ENCODE measurements around the gene FAM53A.
"Not testable (repeated sequence)": the region's sequence is repeated elsewhere in the genome, so short reads cannot be mapped to it uniquely, and the experiment has no call there.

The FAM53A gene

DNA sequence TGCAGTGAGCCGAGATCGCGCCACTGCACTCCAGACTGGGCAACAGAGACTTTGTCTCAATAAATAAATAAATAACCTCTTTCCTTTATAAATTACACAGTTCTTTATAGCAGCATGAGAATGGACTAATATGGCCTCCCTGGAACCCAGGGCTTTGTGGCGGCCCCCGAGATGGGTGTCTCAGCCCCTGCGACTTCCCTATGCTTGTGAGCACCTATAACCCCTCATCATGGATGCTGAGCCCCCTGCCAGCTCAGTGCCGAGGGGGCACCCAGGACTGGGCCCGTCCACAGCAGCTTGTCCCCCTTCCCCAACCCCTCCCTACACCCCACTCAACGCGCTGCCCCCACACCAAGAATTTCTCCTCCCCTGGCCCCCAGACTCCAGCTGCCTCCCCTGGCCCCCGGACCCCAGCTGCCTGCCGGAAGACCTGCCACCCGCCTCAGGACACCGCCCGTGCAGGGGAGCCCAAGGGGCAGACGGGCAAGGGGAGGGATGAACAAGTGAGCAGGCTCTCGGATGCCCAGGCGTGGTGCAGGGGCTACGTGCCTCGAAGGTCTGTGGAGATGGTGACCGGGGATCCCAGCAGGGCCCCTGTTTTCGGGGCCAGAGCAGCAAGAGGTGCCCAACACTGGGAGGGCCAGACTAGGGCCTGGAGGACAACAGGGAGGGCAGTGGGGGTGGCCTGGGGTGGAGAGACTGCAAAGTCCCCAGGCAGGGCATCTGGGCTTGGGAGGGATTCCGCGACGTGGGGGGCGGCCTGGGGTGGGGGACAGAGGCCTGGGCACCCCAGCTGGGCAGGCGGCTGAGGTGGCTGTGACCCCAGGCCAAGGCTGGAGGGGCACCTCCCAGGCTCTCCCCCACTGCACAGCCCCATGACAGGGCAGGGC lies 74.0 kb downstream of the FAM53A start:
- H3K4me1 ChIP-seq (ENCODE audit: control insufficient read depth, low read depth, low read length) = no peaks in the 10 kb centered on the region
- no peak overlapping the region for H3K4me3 ChIP-seq (ENCODE audit: low read length)
- H3K36me3 ChIP-seq (ENCODE audit: control insufficient read depth, low read depth, low read length) = no peaks in the 10 kb centered on the region
- H3K9ac ChIP-seq (ENCODE audit: low read length) = no peak overlapping the region
- H3K9me3 ChIP-seq (ENCODE audit: control insufficient read depth, low read depth, low read length) = no peaks in the 10 kb centered on the region
- H3K27me3 ChIP-seq (ENCODE audit: control insufficient read depth, insufficient read depth, low read length) = no peaks in the 10 kb centered on the region
- no peak overlapping the region for H3K27ac ChIP-seq (ENCODE audit: low read length)

DNA sequence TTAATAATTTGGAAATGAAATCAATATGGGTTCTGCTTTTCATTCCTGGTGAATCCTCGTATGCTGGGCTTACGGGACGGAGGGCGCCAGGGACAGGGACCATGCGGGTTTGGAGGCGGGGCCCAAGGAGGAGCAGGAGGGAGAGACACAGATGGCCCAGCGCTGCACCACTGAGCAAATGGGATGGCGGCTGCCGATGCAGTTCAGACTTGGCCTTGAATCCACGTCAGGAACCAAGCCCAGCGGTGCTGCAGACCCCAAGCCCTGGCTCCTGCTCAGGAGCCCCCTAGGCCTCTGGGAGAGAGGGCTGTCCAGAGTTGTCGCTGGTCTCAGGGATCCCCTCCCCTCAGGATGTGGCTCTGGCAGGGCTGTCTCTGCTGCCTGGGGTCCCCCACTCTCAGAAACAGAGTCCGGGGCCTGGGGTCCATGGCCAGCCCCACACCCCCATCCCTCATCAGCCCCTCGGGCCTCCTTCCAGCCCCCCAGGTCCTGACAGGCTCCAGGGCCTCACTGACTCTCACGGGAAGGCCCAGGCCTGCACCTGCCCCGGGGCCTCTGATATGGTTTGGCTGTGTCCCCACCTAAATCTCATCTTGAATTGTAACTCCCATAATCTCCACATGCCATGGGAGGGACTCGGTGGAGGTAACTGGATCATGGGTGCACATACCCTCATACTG lies 75.2 kb downstream of the FAM53A start:
- Histone ChIP-seq H3K27ac (ENCODE audit: low read length) (no peak overlapping the region), H3K36me3 (ENCODE audit: control insufficient read depth, low read depth, low read length) (no peaks in the 10 kb centered on the region), H3K4me3 (ENCODE audit: low read length) (no peak overlapping the region), H3K9ac (ENCODE audit: low read length) (no peak overlapping the region), H3K27me3 (ENCODE audit: control insufficient read depth, insufficient read depth, low read length) (no peaks in the 10 kb centered on the region), H3K4me1 (ENCODE audit: control insufficient read depth, low read depth, low read length) (no peaks in the 10 kb centered on the region), H3K9me3 (ENCODE audit: control insufficient read depth, low read depth, low read length) (no peaks in the 10 kb centered on the region)

DNA sequence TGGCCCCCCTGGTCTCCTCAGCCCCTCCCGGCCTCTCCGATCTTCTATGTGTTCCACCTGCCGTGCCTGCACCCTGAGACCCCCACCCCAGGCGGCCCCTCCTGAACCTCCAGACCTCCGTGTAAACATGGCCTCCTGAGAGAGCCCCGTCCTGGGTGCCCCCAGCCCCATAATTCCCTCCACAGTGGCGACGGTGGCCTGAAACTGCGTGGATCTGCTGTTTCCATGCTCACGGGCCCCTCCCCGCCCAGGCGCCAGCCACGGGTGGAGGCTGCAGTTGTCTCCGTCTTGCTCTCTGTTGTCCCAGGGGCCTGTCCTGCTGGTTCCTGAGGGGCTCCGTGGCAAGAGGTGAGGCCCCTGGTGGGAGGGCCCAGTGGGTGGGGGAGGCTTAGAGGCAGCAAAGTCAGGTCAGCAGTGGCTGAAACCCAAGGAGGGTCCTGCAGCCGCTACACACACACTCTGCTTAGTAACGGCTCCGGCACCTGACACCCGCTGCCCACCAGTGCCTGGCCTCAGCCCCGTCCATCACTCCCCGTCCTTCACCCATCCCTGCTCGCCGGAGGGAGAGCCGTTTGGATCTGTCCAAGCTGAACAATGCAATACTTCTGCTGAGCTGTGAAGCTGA lies 75.8 kb downstream of the FAM53A start:
- Histone ChIP-seq H3K27me3 (ENCODE audit: control insufficient read depth, insufficient read depth, low read length) (no peaks in the 10 kb centered on the region), H3K4me3 (ENCODE audit: low read length) (no peak overlapping the region)

DNA sequence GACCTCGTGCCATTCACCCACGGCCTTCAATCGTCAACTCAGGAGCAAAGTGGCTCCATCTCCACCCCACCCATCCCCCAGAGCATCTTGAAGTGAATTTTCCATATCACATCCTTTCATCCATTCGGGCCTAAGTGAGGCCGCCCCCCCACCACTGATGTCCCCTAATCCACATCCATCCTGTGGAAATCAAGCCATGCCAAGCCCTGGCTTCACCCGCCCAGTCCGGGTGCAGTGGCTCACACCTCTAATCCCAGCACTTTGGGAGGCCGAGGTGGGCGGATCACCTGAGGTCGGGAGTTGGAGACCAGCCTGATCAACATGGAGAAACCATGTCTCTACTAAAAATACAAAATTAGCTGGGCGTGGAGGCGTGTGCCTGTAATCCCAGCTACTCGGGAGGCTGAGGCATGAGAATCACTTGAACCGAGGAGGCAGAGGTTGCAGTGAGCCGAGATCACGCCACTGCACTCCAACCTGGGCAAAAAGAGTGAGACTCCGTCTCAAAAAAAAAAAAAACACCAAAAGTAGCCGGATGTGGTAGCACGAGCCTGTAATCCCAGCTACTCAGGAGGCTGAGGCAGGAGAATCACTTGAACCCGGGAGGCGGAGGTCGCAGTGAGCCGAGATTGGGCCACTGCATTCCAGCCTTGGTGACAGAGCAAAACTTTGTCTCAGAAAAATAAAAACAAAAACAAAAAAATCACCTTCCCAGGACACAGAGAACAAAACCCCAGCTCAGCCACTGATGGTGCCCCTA lies 76.5 kb downstream of the FAM53A start:
- H3K9me3 ChIP-seq (ENCODE audit: control insufficient read depth, low read depth, low read length); H3K9ac ChIP-seq (ENCODE audit: low read length); H3K27ac ChIP-seq (ENCODE audit: low read length); H3K4me3 ChIP-seq (ENCODE audit: low read length); H3K27me3 ChIP-seq (ENCODE audit: control insufficient read depth, insufficient read depth, low read length); H3K36me3 ChIP-seq (ENCODE audit: control insufficient read depth, low read depth, low read length); H3K4me1 ChIP-seq (ENCODE audit: control insufficient read depth, low read depth, low read length): not testable (repeated sequence)

More for the DNA sequence above, 75.8 kb downstream of the FAM53A start:
- Histone ChIP-seq H3K27ac (ENCODE audit: low read length) (no peak overlapping the region), H3K36me3 (ENCODE audit: control insufficient read depth, low read depth, low read length) (no peaks in the 10 kb centered on the region), H3K9me3 (ENCODE audit: control insufficient read depth, low read depth, low read length) (no peaks in the 10 kb centered on the region), H3K4me1 (ENCODE audit: control insufficient read depth, low read depth, low read length) (no peaks in the 10 kb centered on the region), H3K9ac (ENCODE audit: low read length) (no peak overlapping the region)

DNA sequence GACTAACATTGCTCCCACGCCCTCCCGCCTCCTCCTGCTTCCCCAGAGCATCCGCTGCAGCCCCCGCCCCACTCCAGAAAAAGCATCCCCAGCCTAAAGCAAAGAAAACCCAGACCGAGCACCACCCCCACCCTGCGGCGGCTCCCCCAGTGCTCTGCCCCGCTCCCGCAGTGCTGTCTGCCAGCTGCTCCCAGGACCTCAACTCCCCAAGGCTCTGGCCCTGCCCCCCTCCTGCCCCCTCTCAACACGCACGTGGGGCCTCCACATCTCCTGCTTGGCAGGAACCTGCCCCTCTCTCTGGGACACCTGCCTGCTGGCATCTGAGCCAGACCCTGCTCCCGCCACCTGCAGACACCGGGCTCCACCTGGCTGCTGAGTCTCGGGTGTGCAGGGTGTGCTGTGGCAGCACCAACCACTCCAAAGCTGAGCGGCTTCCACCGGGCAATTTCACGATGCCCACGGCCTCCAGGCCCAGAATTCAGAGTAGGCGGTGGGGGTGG lies 79.4 kb downstream of the FAM53A start:
- no peaks in the 10 kb centered on the region for H3K36me3 ChIP-seq (ENCODE audit: control insufficient read depth, low read depth, low read length)
- H3K4me3 ChIP-seq (ENCODE audit: low read length) = no peak overlapping the region
- H3K9ac ChIP-seq (ENCODE audit: low read length) = no peak overlapping the region
- H3K9me3 ChIP-seq (ENCODE audit: control insufficient read depth, low read depth, low read length) = no peaks in the 10 kb centered on the region
- no peak overlapping the region for H3K27ac ChIP-seq (ENCODE audit: low read length)
- no peaks in the 10 kb centered on the region for H3K27me3 ChIP-seq (ENCODE audit: control insufficient read depth, insufficient read depth, low read length)
- no peaks in the 10 kb centered on the region for H3K4me1 ChIP-seq (ENCODE audit: control insufficient read depth, low read depth, low read length)

DNA sequence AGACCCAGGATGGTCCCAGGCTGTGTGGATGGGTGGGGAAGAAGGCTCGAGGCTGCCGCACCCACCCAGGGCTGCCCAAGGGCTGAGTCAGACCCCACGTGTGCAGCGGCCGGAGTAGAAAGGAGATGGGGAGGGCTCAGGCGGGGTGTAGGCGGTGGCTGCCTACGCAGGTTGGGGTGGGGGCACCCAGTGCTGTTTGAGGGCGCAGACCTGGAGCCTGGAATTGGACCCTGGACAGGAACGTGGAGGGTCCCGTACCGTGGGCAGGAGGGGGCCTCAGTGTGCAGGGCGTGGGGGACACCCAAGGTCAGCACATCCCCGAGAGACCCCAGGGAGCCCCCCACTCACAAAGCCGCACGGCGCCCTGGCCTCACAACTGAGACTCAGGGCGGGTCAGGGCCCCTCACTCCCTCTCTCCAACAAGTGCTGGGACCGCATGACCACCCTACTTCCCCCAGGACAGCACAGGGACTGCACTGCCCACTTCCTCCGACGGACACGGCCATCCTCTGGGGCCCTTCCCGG lies 79.9 kb downstream of the FAM53A start:
- Histone ChIP-seq H3K4me3 (ENCODE audit: low read length) (no peak overlapping the region), H3K36me3 (ENCODE audit: control insufficient read depth, low read depth, low read length) (no peaks in the 10 kb centered on the region), H3K9ac (ENCODE audit: low read length) (no peak overlapping the region), H3K27ac (ENCODE audit: low read length) (no peak overlapping the region), H3K27me3 (ENCODE audit: control insufficient read depth, insufficient read depth, low read length) (no peaks in the 10 kb centered on the region), H3K4me1 (ENCODE audit: control insufficient read depth, low read depth, low read length) (no peaks in the 10 kb centered on the region), H3K9me3 (ENCODE audit: control insufficient read depth, low read depth, low read length) (no peaks in the 10 kb centered on the region)

DNA sequence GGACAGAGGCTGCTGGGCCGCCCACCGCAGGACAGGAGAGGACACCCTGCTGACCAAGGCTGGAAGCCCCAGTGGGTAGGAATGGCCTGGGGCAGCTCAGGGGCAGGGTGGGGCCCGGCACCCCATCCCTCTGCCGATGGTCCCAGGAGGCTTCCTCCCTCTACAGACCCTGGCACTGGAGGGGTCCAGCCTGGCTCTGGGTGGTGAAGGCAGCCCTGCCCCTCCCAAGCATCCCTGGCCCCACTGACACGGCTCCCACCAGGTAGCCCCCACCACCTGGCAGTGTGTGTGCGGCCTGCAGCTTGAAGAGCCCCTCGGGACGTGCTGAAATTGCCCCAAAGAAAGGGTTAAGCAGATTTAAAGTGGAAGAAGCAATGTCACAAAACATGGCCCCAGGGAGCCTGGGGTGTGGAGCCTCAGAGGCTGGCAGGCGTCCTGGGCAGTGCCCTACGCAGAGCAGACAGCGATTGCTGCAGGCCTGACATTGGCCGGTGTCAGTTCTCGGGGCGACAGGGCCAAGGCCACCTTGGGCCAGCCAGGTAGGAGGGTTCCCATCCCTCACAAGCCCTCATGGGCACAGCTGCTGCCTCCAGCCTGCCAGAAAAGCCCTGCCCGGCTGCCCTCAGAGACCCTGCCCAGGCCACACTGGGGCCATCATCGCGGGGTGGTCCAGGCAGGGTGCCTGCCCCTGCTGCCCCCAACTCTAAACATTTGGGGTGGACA lies 80.5 kb downstream of the FAM53A start:
- no peak overlapping the region for H3K27ac ChIP-seq (ENCODE audit: low read length)
- no peak overlapping the region for H3K9ac ChIP-seq (ENCODE audit: low read length)
- no peaks in the 10 kb centered on the region for H3K9me3 ChIP-seq (ENCODE audit: control insufficient read depth, low read depth, low read length)
- no peaks in the 10 kb centered on the region for H3K4me1 ChIP-seq (ENCODE audit: control insufficient read depth, low read depth, low read length)
- no peak overlapping the region for H3K4me3 ChIP-seq (ENCODE audit: low read length)
- H3K27me3 ChIP-seq (ENCODE audit: control insufficient read depth, insufficient read depth, low read length) = no peaks in the 10 kb centered on the region
- no peaks in the 10 kb centered on the region for H3K36me3 ChIP-seq (ENCODE audit: control insufficient read depth, low read depth, low read length)

DNA sequence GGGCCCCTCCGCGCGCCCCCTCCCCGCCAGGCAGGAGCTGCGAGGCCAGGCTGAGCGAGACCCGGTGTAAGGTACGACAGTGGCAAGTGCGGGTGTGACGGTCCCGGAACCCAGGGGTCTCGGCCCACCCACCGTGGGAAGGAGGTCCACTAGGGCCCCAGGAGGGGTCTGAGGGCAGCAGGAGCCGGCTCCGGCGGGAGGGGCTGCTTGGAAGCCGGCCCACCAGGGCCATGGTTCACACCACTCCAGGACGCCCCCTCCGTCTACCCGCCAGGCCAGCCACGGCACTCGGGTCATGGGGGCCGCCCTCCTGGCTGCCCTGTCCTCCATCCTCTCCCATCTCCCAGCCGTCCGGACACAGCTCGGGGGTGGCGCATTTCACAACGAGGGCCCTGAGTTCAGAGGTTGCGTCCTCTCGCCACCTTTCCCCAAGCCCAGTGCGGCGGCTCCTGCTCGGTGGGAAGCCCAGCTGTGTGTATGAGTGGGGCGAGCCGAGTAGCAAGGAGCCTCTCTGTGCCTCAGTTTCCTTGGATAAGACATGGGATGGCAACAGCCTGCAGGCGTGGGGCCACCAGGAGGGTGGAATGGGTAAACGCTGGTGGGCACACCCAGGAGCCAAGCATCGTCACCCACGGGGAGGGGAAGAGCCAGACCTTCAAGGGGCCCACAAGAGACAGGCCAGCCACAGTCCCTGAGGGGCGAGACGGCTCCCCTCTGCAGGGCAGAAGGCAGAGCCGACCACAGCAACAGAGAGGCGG lies 81.3 kb downstream of the FAM53A start:
- Histone ChIP-seq H3K36me3 (ENCODE audit: control insufficient read depth, low read depth, low read length) (no peaks in the 10 kb centered on the region), H3K4me1 (ENCODE audit: control insufficient read depth, low read depth, low read length) (no peaks in the 10 kb centered on the region), H3K4me3 (ENCODE audit: low read length) (no peak overlapping the region), H3K27ac (ENCODE audit: low read length) (no peak overlapping the region), H3K27me3 (ENCODE audit: control insufficient read depth, insufficient read depth, low read length) (no peaks in the 10 kb centered on the region), H3K9ac (ENCODE audit: low read length) (no peak overlapping the region), H3K9me3 (ENCODE audit: control insufficient read depth, low read depth, low read length) (no peaks in the 10 kb centered on the region)

DNA sequence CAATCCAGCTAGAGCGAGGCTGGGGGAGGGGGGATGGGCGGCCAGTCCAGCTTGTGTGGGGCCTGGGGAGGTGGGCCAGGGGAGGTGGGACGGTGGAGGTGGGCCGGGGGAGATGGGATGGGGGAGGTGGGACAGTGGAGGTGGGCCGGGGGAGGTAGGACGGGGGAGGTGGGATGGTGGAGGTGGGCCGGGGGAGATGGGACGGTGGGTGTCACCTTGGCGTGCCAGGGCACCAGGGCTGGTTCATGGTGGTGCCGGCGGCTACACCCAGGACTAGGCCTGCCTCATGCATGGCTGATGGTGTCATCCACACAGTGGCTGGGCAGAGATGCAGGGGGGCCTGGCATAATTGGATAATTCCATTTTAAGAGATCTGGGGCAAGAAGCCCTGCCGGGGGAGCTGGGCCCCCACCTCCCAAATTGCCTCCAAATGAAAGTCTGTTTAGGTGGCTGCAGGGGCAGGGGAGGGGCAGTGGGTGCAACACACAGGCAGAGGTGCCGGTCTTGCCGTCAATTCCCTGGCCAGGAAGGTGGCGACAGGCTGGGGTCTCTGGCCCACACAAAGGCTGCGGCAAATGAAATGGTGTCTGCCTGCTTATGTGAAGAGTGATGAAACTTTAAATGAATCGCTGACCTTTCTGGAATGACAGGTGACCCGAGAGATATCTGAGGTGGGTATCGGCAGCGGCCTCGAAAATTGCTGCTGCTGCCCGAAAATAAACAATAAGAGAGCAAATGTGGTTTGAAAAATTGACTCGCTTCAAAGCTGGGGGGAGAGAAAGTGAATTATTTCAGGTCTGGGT lies 82.1 kb downstream of the FAM53A start:
- H3K36me3 ChIP-seq (ENCODE audit: control insufficient read depth, low read depth, low read length) = no peaks in the 10 kb centered on the region
- H3K9ac ChIP-seq (ENCODE audit: low read length) = no peak overlapping the region
- H3K4me3 ChIP-seq (ENCODE audit: low read length) = no peak overlapping the region
- no peaks in the 10 kb centered on the region for H3K9me3 ChIP-seq (ENCODE audit: control insufficient read depth, low read depth, low read length)
- H3K4me1 ChIP-seq (ENCODE audit: control insufficient read depth, low read depth, low read length) = no peaks in the 10 kb centered on the region
- H3K27me3 ChIP-seq (ENCODE audit: control insufficient read depth, insufficient read depth, low read length) = no peaks in the 10 kb centered on the region
- no peak overlapping the region for H3K27ac ChIP-seq (ENCODE audit: low read length)

DNA sequence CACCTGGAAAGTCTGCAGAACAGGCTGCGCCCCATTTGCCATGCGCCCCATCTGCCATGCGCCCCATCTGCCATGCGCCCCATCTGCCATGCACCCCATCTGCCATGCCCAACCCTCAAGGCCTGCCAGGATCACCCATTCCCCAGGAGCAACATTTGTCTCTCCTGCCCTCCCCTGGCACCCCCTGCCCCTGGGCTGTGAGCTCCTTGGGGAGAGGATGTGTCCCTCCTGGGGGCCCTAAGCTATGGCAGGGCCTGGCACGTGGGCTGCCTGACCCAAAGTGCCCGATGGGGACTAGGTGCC lies 82.6 kb downstream of the FAM53A start:
- H3K36me3 ChIP-seq (ENCODE audit: control insufficient read depth, low read depth, low read length) = no peaks in the 10 kb centered on the region
- no peak overlapping the region for H3K9ac ChIP-seq (ENCODE audit: low read length)
- H3K27ac ChIP-seq (ENCODE audit: low read length) = no peak overlapping the region
- no peaks in the 10 kb centered on the region for H3K27me3 ChIP-seq (ENCODE audit: control insufficient read depth, insufficient read depth, low read length)
- no peak overlapping the region for H3K4me3 ChIP-seq (ENCODE audit: low read length)
- no peaks in the 10 kb centered on the region for H3K4me1 ChIP-seq (ENCODE audit: control insufficient read depth, low read depth, low read length)
- H3K9me3 ChIP-seq (ENCODE audit: control insufficient read depth, low read depth, low read length) = no peaks in the 10 kb centered on the region

All from iPS-18a (cell line).